ENCODE measurements around the gene ETS1.

Gene ETS1

DNA sequence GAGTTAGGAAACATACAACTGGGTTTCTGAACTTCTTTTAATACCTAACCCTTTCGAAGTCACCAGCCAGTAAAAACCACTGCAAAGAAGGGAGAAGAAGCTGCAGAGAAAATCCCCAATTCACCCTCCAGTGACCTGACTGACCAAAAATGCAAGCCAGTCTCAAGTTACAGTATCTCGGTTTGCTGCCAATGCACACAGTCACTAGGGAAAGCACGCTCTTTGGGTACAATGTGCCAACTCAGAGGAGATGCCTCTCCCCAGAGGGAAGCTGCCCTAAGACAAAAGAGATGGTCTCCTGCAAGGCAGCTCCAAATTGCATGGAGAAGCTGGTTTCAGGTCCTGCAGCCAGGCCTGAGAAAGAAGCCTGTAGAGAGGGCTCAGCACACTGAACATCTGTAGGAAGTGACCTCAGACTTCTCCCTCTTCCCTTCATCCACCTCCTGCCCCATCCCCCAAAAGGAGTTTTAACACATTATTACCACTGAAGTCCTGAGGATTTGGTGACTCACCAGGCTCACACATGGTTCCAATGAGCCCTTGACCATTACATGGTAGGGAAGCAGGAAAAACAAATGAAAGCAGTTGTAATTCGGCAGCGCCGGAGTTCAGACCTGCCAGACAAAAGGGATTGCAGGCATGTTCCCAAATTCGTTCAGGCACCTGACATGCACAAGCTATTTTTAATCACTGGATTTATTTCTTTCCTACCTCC lies 90.1 kb downstream of the ETS1 start:
- peak overlapping the region; percentile 14 for H3K4me3 ChIP-seq (ENCODE audit: low read depth, low read length)
- in situ Hi-C loops (cut with HindIII; ENCODE audit: low sequenced_read_pairs), result no loop called here

DNA sequence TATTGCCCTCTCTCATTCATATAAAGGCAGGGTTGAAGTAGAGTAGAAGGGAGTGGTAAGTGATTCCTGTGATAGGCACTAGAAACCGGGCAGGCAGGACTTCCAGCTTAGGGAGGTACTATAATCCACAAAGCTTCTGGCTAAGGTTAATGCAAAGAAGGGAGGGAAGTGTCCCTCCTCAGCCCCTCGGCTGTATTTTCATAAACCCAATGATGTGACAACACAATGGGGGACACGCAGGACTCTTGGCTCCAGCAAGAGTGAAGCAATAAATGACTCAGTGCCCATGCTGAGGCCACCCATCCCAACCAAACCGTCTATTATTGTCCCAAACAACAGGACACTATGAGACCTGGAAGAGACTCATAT lies 90.7 kb downstream of the ETS1 start:
- H3K4me3 ChIP-seq (ENCODE audit: low read depth, low read length), result no peak overlapping the region
- no peak for TF ChIP-seq CTCF (IDR thresholded peaks at IDR 0.05; ENCODE audit: low read depth, low read length)
- in situ Hi-C loops (cut with HindIII; ENCODE audit: low sequenced_read_pairs), result no loop called here
- no peak for DNase-seq (ENCODE audit: low read depth, low spot score)

More for the DNA sequence above, 90.1 kb downstream of the ETS1 start:
- DNase-seq (ENCODE audit: low read depth, low spot score), result peak; percentile 99
- no peak for TF ChIP-seq CTCF (IDR thresholded peaks at IDR 0.05; ENCODE audit: low read depth, low read length)

- no peak for TF ChIP-seq CTCF (IDR thresholded peaks at IDR 0.05; ENCODE audit: low read depth, low read length)
- DNase-seq (ENCODE audit: low read depth, low spot score), result no peak
- no peak overlapping the region for H3K4me3 ChIP-seq (ENCODE audit: low read depth, low read length)
- in situ Hi-C loops (cut with HindIII; ENCODE audit: low sequenced_read_pairs), result no loop called here
These were observed 91.1 kb downstream of the ETS1 start for GRCh38 chr11:128496249-128496648.

DNA sequence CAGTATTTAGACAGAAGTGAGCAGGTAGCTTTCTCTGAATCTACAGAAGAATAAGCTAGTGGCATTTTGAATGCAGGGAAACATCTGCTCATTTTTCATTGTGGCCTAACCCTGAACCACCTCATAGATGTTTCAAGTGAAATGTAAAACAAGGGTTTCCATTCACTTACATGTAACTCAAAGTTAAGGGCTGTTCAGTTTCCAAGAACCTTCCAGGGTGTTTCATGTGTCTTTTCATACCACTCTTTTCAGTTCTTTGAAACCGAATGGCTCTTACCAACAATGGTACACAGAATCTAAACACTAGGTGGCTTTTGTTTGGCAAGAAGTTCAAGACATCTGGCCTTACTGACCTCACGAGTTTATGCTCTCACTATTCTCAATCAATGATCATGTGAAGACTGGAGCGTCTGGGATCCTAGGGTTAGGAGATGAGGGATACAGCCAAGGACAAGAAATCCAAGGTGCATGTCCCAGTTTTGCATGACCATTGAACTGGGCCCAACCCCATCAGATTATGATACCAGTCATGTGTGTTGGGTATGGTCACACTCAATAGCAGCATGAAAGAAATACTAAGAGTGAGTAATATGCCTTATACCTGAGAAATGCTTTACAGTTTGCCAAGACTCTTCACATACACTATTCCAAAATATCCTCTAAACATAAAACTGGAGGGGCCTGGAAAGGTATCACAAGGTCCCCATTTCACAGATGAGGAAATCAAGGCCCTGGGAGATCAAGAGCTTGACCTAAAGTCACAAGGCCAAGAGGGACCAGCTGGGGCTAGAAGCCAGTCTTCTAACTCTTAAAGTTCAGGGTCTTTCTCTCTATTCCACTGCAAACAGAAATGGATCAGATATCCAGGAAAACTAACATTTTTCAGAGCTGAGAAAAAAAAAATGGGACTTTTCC lies 92.7 kb downstream of the ETS1 start:
- DNase-seq (ENCODE audit: low read depth, low spot score), result no peak
- TF ChIP-seq CTCF (IDR thresholded peaks at IDR 0.05; ENCODE audit: low read depth, low read length), result no peak
- in situ Hi-C loops (cut with HindIII; ENCODE audit: low sequenced_read_pairs), result no loop called here
- H3K4me3 ChIP-seq (ENCODE audit: low read depth, low read length), result no peak overlapping the region

- DNase-seq (ENCODE audit: low read depth, low spot score), result peak; percentile 47
- no peak for TF ChIP-seq CTCF (IDR thresholded peaks at IDR 0.05; ENCODE audit: low read depth, low read length)
- in situ Hi-C loops (cut with HindIII; ENCODE audit: low sequenced_read_pairs), result no loop called here
- no peak overlapping the region for H3K4me3 ChIP-seq (ENCODE audit: low read depth, low read length)
These were observed 93.8 kb downstream of the ETS1 start for GRCh38 chr11:128493570-128493965.

DNA sequence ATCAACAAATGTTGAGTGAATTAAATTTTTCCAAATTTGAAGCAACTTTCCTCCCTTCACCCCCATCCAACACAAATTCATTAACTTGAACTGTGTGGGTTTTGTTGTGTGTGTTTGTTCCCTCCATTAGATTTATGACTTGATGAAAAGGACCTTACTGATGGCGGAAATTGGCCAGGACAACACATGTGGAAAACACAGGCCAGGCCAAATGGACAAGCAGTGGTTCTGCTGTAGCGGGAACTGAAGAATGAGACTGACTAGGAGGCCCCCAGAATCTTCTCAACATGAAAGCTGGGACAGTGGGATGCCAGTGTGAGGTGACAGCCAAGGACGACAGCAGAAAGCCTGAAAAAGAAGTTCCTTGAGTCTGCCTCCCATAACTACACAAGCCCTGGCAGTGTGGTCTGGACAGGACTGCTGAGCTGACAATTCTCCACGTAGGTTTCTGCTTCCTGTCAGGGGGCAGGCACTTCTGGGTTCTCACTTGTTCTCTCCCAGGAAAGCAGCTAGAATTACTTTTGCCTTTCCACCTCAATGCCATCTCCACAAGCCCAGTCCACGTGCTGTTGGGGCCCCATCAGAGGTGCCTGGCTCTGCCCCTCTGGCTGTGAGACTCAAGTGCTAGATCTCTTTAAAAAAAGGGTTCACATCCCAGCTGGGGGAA lies 94.3 kb downstream of the ETS1 start:
- no peak overlapping the region for H3K4me3 ChIP-seq (ENCODE audit: low read depth, low read length)
- in situ Hi-C loops (cut with HindIII; ENCODE audit: low sequenced_read_pairs), result no loop called here
- no peak for TF ChIP-seq CTCF (IDR thresholded peaks at IDR 0.05; ENCODE audit: low read depth, low read length)
- no peak for DNase-seq (ENCODE audit: low read depth, low spot score)

All from astrocyte of the spinal cord (primary cell).